H9 (cell line): ENCODE data around the gene PKMYT1. TPM values are rescaled to one million over a fixed set of nuclear protein-coding genes. Genes with fewer than 3 reads are reported as not detected.

Source experiments
- DNase-seq: peaks from one replicate; pipeline ENCODE4 v3.0.0-alpha.2; 2017
- H2AFZ ChIP-seq: one replicate; pipeline ENCODE4 v1.6.1; 2013; ENCODE audit warnings: mild to moderate bottlenecking, low read length, control low read depth, moderate library complexity
- H2AK5ac ChIP-seq: 2 replicates; pipeline ENCODE4 v1.6.1; 2013; ENCODE audit warnings: low read length, control low read depth, mixed read lengths; ENCODE audit not compliant: insufficient read length
- H2BK120ac ChIP-seq: one replicate; pipeline ENCODE4 v1.6.1; 2013; ENCODE audit warnings: low read depth, mild to moderate bottlenecking, low read length, control low read depth, inconsistent platforms; ENCODE audit not compliant: poor library complexity, severe bottlenecking
- H2BK12ac ChIP-seq: 2 replicates; pipeline ENCODE4 v1.6.1; 2013; ENCODE audit warnings: low read length, control low read depth, mixed read lengths, low read depth; ENCODE audit not compliant: insufficient read length
- H2BK15ac ChIP-seq: 2 replicates; pipeline ENCODE4 v1.6.1; 2013; ENCODE audit warnings: low read depth, low read length, control low read depth
- H2BK20ac ChIP-seq: one replicate; pipeline ENCODE4 v1.6.1; 2013; ENCODE audit warnings: low read depth, mild to moderate bottlenecking, low read length, control low read depth, inconsistent platforms; ENCODE audit not compliant: poor library complexity, severe bottlenecking
- H2BK5ac ChIP-seq: 2 replicates; pipeline ENCODE4 v1.6.1; 2013; ENCODE audit warnings: low read length, control low read depth, mixed read lengths; ENCODE audit not compliant: insufficient read length
- H3K14ac ChIP-seq: 2 replicates; pipeline ENCODE4 v1.6.1; 2013; ENCODE audit warnings: low read length, control low read depth; ENCODE audit not compliant: insufficient read depth
- H3K18ac ChIP-seq: 2 replicates; pipeline ENCODE4 v1.6.1; 2013; ENCODE audit warnings: low read depth, mild to moderate bottlenecking, mixed read lengths, low read length, control low read depth; ENCODE audit not compliant: insufficient read length
- H3K23ac ChIP-seq: 2 replicates; pipeline ENCODE4 v1.6.1; 2013; ENCODE audit warnings: low read length, control low read depth, mixed read lengths, low read depth; ENCODE audit not compliant: insufficient read length
- H3K23me2 ChIP-seq: 2 replicates; pipeline ENCODE4 v1.6.1; 2013; ENCODE audit warnings: low read depth, mild to moderate bottlenecking, mixed read lengths, low read length, control low read depth; ENCODE audit not compliant: insufficient read length, poor library complexity, severe bottlenecking
- H3K27ac ChIP-seq: 2 replicates; pipeline ENCODE4 v1.5.1; 2013; ENCODE audit warnings: low read length, control low read depth, mixed read lengths, low read depth; ENCODE audit not compliant: insufficient read length
- H3K27me3 ChIP-seq: 2 replicates; pipeline ENCODE4 v1.6.1; 2013; ENCODE audit warnings: low read length, control low read depth, inconsistent platforms; ENCODE audit not compliant: insufficient read depth
- H3K4ac ChIP-seq: 2 replicates; pipeline ENCODE4 v1.6.1; 2013; ENCODE audit warnings: low read depth, mild to moderate bottlenecking, control low read depth, inconsistent platforms, low read length, moderate library complexity
- H3K4me1 ChIP-seq: 2 replicates; pipeline ENCODE4 v1.6.1; 2013; ENCODE audit warnings: low read length, control low read depth, inconsistent platforms; ENCODE audit not compliant: insufficient read depth
- H3K4me2 ChIP-seq: 2 replicates; pipeline ENCODE4 v1.6.1; 2013; ENCODE audit warnings: low read length, control low read depth, mixed read lengths; ENCODE audit not compliant: insufficient read length, insufficient read depth
- H3K56ac ChIP-seq: 2 replicates; pipeline ENCODE4 v1.6.1; 2013; ENCODE audit warnings: low read depth, mild to moderate bottlenecking, mixed read lengths, low read length, control low read depth; ENCODE audit not compliant: insufficient read length
- H3K79me1 ChIP-seq: 2 replicates; pipeline ENCODE4 v1.6.1; 2013; ENCODE audit warnings: low read depth, mild to moderate bottlenecking, moderate library complexity, low read length, control low read depth, inconsistent platforms; ENCODE audit not compliant: insufficient read depth, poor library complexity, severe bottlenecking
- H3K79me2 ChIP-seq: 2 replicates; pipeline ENCODE4 v1.6.1; 2013; ENCODE audit warnings: low read length, control low read depth, inconsistent platforms; ENCODE audit not compliant: insufficient read depth
- H3K9ac ChIP-seq: 2 replicates; pipeline ENCODE4 v1.6.1; 2013; ENCODE audit warnings: low read length, control low read depth, mixed read lengths; ENCODE audit not compliant: insufficient read length; ENCODE audit errors: extremely low read depth
- H3K9me3 ChIP-seq: one replicate; pipeline ENCODE4 v1.6.1; 2013; ENCODE audit warnings: low read depth, low read length, inconsistent platforms; ENCODE audit not compliant: control insufficient read depth
- H3T11ph ChIP-seq: one replicate; pipeline ENCODE4 v1.6.1; 2013; ENCODE audit warnings: mild to moderate bottlenecking, low read length, control low read depth, inconsistent platforms
- H4K20me1 ChIP-seq: one replicate; pipeline ENCODE4 v1.6.1; 2013; ENCODE audit not compliant: control insufficient read depth, insufficient read length, insufficient read depth
- H4K5ac ChIP-seq: 2 replicates; pipeline ENCODE4 v1.6.1; 2013; ENCODE audit warnings: low read depth, mild to moderate bottlenecking, mixed read lengths, low read length, control low read depth; ENCODE audit not compliant: insufficient read length
- H4K8ac ChIP-seq: replicated peaks from 2 replicates; pipeline ENCODE4 v1.6.1; 2013; ENCODE audit warnings: low read length, control low read depth, mixed read lengths, low read depth; ENCODE audit not compliant: insufficient read length
- H4K91ac ChIP-seq: 2 replicates; pipeline ENCODE4 v1.6.1; 2013; ENCODE audit warnings: low read depth, mild to moderate bottlenecking, moderate library complexity, mixed read lengths, low read length, control low read depth; ENCODE audit not compliant: insufficient read length
- H3K27ac Mint-ChIP-seq, 3 experiments: 2 replicates in 2 of 3; 3 replicates in 1 of 3; pipeline ENCODE4 v1.8.0; 2020 to 2021; ENCODE audit warnings: mixed read lengths in 3 of 3, mild to moderate bottlenecking in 1 of 3, moderate library complexity in 1 of 3
- H3K27me3 Mint-ChIP-seq: 2 replicates; pipeline ENCODE4 v1.8.0; 2021; ENCODE audit warnings: low read depth, mild to moderate bottlenecking, moderate library complexity, mixed read lengths
- H3K36me3 Mint-ChIP-seq, 3 experiments: 2 replicates in 2 of 3; 3 replicates in 1 of 3; pipeline ENCODE4 v1.8.0; 2020 to 2021; ENCODE audit warnings: low read depth in 3 of 3, mixed read lengths in 3 of 3; ENCODE audit not compliant: insufficient read depth in 1 of 3
- H3K4me1 Mint-ChIP-seq, 2 experiments: 2 replicates each; pipeline ENCODE4 v1.8.0; 2020; ENCODE audit warnings: mixed read lengths in 2 of 2
- H3K4me3 Mint-ChIP-seq, 2 experiments: 2 replicates in 1 of 2; 3 replicates in 1 of 2; pipeline ENCODE4 v1.8.0; 2020 to 2021; ENCODE audit warnings: mild to moderate bottlenecking in 2 of 2, mixed read lengths in 2 of 2, moderate library complexity in 1 of 2
- H3K9me3 Mint-ChIP-seq, 2 experiments: 2 replicates in 1 of 2; 3 replicates in 1 of 2; pipeline ENCODE4 v1.8.0; 2020; ENCODE audit warnings: mild to moderate bottlenecking in 2 of 2, mixed read lengths in 2 of 2, moderate library complexity in 1 of 2
- WGBS: extraction: QIAGEN DNeasy Blood & Tissue Kit; methylation state at CpG from one replicate; pipeline ENCODE4 v1.1.7; 2013; ENCODE audit warnings: missing lambda C conversion rate, low lambda C conversion rate, mixed read lengths; ENCODE audit not compliant: insufficient read length; ENCODE audit errors: extremely low coverage; 5-methylcytosine and 5-hydroxymethylcytosine counted together
- total RNA-seq: library from RNA; stranded (reverse); gene quantifications from 2 replicates; pipeline ENCODE4 v1.2.1, GENCODE V29; 2021
- TF ChIP-seq, protein P1 (sequence below): fragments of 200-600 bp; sonication (generic); conservative IDR thresholded peaks from 3 replicates; pipeline ENCODE4 v1.8.0; 2021; ENCODE audit warnings: antibody characterized with exemption, mild to moderate bottlenecking

The PKMYT1 gene
- total RNA-seq, 1 experiment from 2014 or later = 114 TPM

DNA sequence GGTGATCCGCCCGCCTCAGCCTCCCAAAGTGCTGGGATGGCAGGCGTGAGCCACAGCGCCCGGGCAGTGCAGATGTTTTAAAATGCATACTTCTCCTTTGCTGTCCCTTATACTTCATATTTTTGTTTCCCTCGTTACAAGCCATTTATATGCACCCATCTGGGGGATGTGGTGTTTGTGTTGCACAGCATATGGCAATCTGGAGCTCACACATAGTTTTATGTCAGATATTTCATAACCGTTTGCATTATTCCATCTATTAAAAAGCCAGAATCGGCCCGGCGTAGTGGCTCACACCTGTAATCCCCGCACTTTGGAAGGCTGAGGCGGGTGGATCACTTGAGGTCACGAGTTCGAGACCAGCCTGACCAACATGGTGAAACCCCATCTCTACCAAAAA is 56.8 kb downstream of the PKMYT1 start:
- Histone ChIP-seq H3K56ac (no peak overlapping the region), H3K79me1 (no peaks in the 10 kb centered on the region), H3K9me3 (no peaks in the 10 kb centered on the region), H3T11ph (no peak overlapping the region), H2AK5ac (no peak overlapping the region), H3K79me2 (no peaks in the 10 kb centered on the region), H2BK5ac (no peak overlapping the region), H3K27ac (no peak overlapping the region), H2BK120ac (no peak overlapping the region), H3K27me3 (no peaks in the 10 kb centered on the region), H4K5ac (no peak overlapping the region), H3K4ac (no peak overlapping the region), H3K23me2 (peaks cover 5% of the 10 kb centered on the region), H2BK15ac (no peak overlapping the region), H3K23ac (no peak overlapping the region), H4K20me1 (no peaks in the 10 kb centered on the region), H4K8ac (no peak overlapping the region), H3K4me1 (no peaks in the 10 kb centered on the region), H2BK12ac (no peak overlapping the region), H3K4me2 (no peak overlapping the region), H3K9ac (no peak overlapping the region), H2BK20ac (no peak overlapping the region), H4K91ac (no peak overlapping the region), H2AFZ (no peak overlapping the region), H3K18ac (no peak overlapping the region), H3K14ac (no peak overlapping the region)
- peaks cover 10 to 11% of the 10 kb centered on the region in 2 experiments for H3K9me3 Mint-ChIP-seq
- TF ChIP-seq, protein P1, sequence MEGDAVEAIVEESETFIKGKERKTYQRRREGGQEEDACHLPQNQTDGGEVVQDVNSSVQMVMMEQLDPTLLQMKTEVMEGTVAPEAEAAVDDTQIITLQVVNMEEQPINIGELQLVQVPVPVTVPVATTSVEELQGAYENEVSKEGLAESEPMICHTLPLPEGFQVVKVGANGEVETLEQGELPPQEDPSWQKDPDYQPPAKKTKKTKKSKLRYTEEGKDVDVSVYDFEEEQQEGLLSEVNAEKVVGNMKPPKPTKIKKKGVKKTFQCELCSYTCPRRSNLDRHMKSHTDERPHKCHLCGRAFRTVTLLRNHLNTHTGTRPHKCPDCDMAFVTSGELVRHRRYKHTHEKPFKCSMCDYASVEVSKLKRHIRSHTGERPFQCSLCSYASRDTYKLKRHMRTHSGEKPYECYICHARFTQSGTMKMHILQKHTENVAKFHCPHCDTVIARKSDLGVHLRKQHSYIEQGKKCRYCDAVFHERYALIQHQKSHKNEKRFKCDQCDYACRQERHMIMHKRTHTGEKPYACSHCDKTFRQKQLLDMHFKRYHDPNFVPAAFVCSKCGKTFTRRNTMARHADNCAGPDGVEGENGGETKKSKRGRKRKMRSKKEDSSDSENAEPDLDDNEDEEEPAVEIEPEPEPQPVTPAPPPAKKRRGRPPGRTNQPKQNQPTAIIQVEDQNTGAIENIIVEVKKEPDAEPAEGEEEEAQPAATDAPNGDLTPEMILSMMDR = no peak
- peaks cover 12 to 19% (median 14%) of the 10 kb centered on the region in 3 experiments for H3K36me3 Mint-ChIP-seq
- H3K4me1 Mint-ChIP-seq = peaks cover 21 to 25% of the 10 kb centered on the region in 2 experiments
- no peak overlapping the region for H3K4me3 Mint-ChIP-seq
- H3K27me3 Mint-ChIP-seq = peaks cover 6% of the 10 kb centered on the region
- WGBS = no CpG with 5 or more reads among the region's 14 CpGs
- no peak for DNase-seq
- H3K27ac Mint-ChIP-seq = no peak overlapping the region

Other genes with a start within 250 kb of the PKMYT1 start
- gene SRRM2, start 227.8 kb downstream of the PKMYT1 start, total RNA-seq = 667 and 694 TPM in 2 replicates
- 319 and 331 TPM in 2 replicates for gene ELOB, start 203.2 kb downstream of the PKMYT1 start, total RNA-seq
- not detected in 2 replicates for gene PRSS33, start 192.9 kb downstream of the PKMYT1 start, total RNA-seq
- gene PRSS41, start 182.0 kb downstream of the PKMYT1 start, total RNA-seq = not detected in 2 replicates
- not detected in 2 replicates for gene PRSS21, start 163.2 kb downstream of the PKMYT1 start, total RNA-seq
- gene ZG16B, start 150.1 kb downstream of the PKMYT1 start, total RNA-seq = not detected in 2 replicates
- 1.9 and 2.4 TPM in 2 replicates for gene PRSS22, start 122.3 kb downstream of the PKMYT1 start, total RNA-seq
- gene FLYWCH2, start 97.2 kb downstream of the PKMYT1 start, total RNA-seq = 16.5 and 20.9 TPM in 2 replicates
- gene FLYWCH1, start 68.5 kb downstream of the PKMYT1 start, total RNA-seq = 12.5 and 13.0 TPM in 2 replicates
- gene KREMEN2, start 16.2 kb downstream of the PKMYT1 start, total RNA-seq = 12.8 and 14.6 TPM in 2 replicates
- gene PAQR4, start 11.1 kb downstream of the PKMYT1 start, total RNA-seq = 32.1 and 33.3 TPM in 2 replicates
- 1.3 and 1.5 TPM in 2 replicates for gene CLDN9, start 32.5 kb upstream of the PKMYT1 start, total RNA-seq
- gene CLDN6, start 37.7 kb upstream of the PKMYT1 start, total RNA-seq = 743 and 757 TPM in 2 replicates
- gene TNFRSF12A, start 39.9 kb upstream of the PKMYT1 start, total RNA-seq = 147 and 148 TPM in 2 replicates
- 61.1 and 61.3 TPM in 2 replicates for gene HCFC1R1, start 43.5 kb upstream of the PKMYT1 start, total RNA-seq
- 65.7 and 68.2 TPM in 2 replicates for gene THOC6, start 43.6 kb upstream of the PKMYT1 start, total RNA-seq
- 13.5 TPM in 2 replicates for gene BICDL2, start 56.5 kb upstream of the PKMYT1 start, total RNA-seq
- 13.5 and 14.2 TPM in 2 replicates for gene MMP25, start 66.1 kb upstream of the PKMYT1 start, total RNA-seq
- gene IL32, start 85.2 kb upstream of the PKMYT1 start, total RNA-seq = 2.0 and 2.6 TPM in 2 replicates
- gene ZSCAN10, start 118.8 kb upstream of the PKMYT1 start, total RNA-seq = 207 and 212 TPM in 2 replicates
- gene ZNF205, start 132.1 kb upstream of the PKMYT1 start, total RNA-seq = 16.8 and 18.8 TPM in 2 replicates
- gene ZNF213, start 154.6 kb upstream of the PKMYT1 start, total RNA-seq = 6.2 and 6.4 TPM in 2 replicates
- not detected in 2 replicates for gene OR1F1, start 207.8 kb upstream of the PKMYT1 start, total RNA-seq